RCC 7860 (cell line): ENCODE results near the gene SS18L1.

Source experiments
- DNase-seq: peaks from one replicate; pipeline ENCODE4 v3.0.0-alpha.2; 2015; ENCODE audit warnings: low spot score
- FAIRE-seq: peaks from 2 replicates; lab custom pipeline; 2012; peaks lifted over from hg19 to GRCh38; lab: Jason Lieb, UNC

The SS18L1 gene

GRCh38 chr20:62151835-62152364 is 8.3 kb downstream of the SS18L1 start:
- FAIRE-seq (no peak), DNase-seq (no peak)

- no peak for FAIRE-seq
- no peak for DNase-seq
These were observed 12.1 kb downstream of the SS18L1 start for GRCh38 chr20:62155428-62156253.

- no peak for DNase-seq
- no peak for FAIRE-seq
These were observed 12.6 kb downstream of the SS18L1 start for GRCh38 chr20:62156254-62156556.

- DNase-seq = no peak
These were observed 13.2 kb downstream of the SS18L1 start for GRCh38 chr20:62156592-62157386.

GRCh38 chr20:62157387-62158087 is 14.0 kb downstream of the SS18L1 start:
- DNase-seq (no peak), FAIRE-seq (no peak)

More at GRCh38 chr20:62156592-62157386, 13.2 kb downstream of the SS18L1 start:
- no peak for FAIRE-seq

GRCh38 chr20:62158088-62158400 is 14.5 kb downstream of the SS18L1 start:
- DNase-seq = no peak

GRCh38 chr20:62158541-62158940 is 15.0 kb downstream of the SS18L1 start:
- no peak for FAIRE-seq
- DNase-seq = no peak

More at GRCh38 chr20:62158088-62158400, 14.5 kb downstream of the SS18L1 start:
- FAIRE-seq = no peak

- DNase-seq (no peak), FAIRE-seq (no peak)
These were observed 15.5 kb downstream of the SS18L1 start for GRCh38 chr20:62159052-62159451.

- peak; percentile 91 for FAIRE-seq
- DNase-seq = peak; percentile 91
These were observed 16.3 kb downstream of the SS18L1 start for GRCh38 chr20:62159839-62160238.

- FAIRE-seq (no peak), DNase-seq (no peak)
These were observed 16.7 kb downstream of the SS18L1 start for GRCh38 chr20:62160253-62160652.

- FAIRE-seq (no peak), DNase-seq (no peak)
These were observed 17.3 kb downstream of the SS18L1 start for GRCh38 chr20:62160876-62161275.

GRCh38 chr20:62161347-62161746 is 17.8 kb downstream of the SS18L1 start:
- no peak for FAIRE-seq

GRCh38 chr20:62162765-62163484 is 19.4 kb downstream of the SS18L1 start:
- FAIRE-seq = no peak
- DNase-seq = no peak

More at GRCh38 chr20:62161347-62161746, 17.8 kb downstream of the SS18L1 start:
- DNase-seq = peak; percentile 66

- no peak for DNase-seq
- FAIRE-seq = no peak
These were observed 19.9 kb downstream of the SS18L1 start for GRCh38 chr20:62163485-62163865.

- DNase-seq (no peak), FAIRE-seq (no peak)
These were observed 20.6 kb downstream of the SS18L1 start for GRCh38 chr20:62163986-62164762.

GRCh38 chr20:62164879-62165761 is 21.6 kb downstream of the SS18L1 start:
- FAIRE-seq = no peak
- no peak for DNase-seq

- DNase-seq = no peak
- no peak for FAIRE-seq
These were observed 22.3 kb downstream of the SS18L1 start for GRCh38 chr20:62165762-62166399.

GRCh38 chr20:62167474-62167873 is 23.9 kb downstream of the SS18L1 start:
- no peak for DNase-seq
- FAIRE-seq = no peak
